HTR-8/SVneo (cell line): ENCODE data around the gene FBLN2.

Experiments used
- DNase-seq: peaks from one replicate; pipeline ENCODE4 v3.0.0; 2011; ENCODE audit warnings: low spot score, mixed read lengths; ENCODE audit not compliant: insufficient read length
- FAIRE-seq: peaks from 2 replicates; lab custom pipeline; 2011; peaks lifted over from hg19 to GRCh38; lab: Jason Lieb, UNC

The FBLN2 gene

GRCh38 chr3:13563321-13563720, 14.4 kb downstream of the FBLN2 start:
- DNase-seq (no peak), FAIRE-seq (no peak)

GRCh38 chr3:13563911-13564310, 15.0 kb downstream of the FBLN2 start:
- no peak for FAIRE-seq
- DNase-seq = no peak

GRCh38 chr3:13564751-13565560, 16.0 kb downstream of the FBLN2 start:
- FAIRE-seq = no peak

GRCh38 chr3:13565581-13566452, 16.9 kb downstream of the FBLN2 start:
- DNase-seq (no peak), FAIRE-seq (no peak)

More at GRCh38 chr3:13564751-13565560, 16.0 kb downstream of the FBLN2 start:
- no peak for DNase-seq

- DNase-seq (no peak), FAIRE-seq (no peak)
These were observed 17.5 kb downstream of the FBLN2 start for GRCh38 chr3:13566453-13566748.

- FAIRE-seq (no peak), DNase-seq (no peak)
These were observed 17.9 kb downstream of the FBLN2 start for GRCh38 chr3:13566769-13567310.

GRCh38 chr3:13567684-13568514, 19.0 kb downstream of the FBLN2 start:
- no peak for FAIRE-seq
- no peak for DNase-seq

- DNase-seq = no peak
- FAIRE-seq = no peak
These were observed 19.6 kb downstream of the FBLN2 start for GRCh38 chr3:13568515-13569028.

GRCh38 chr3:13569201-13569600, 20.3 kb downstream of the FBLN2 start:
- no peak for FAIRE-seq
- no peak for DNase-seq

GRCh38 chr3:13569641-13570390, 20.9 kb downstream of the FBLN2 start:
- FAIRE-seq = peak; percentile 69

GRCh38 chr3:13570391-13571194, 21.7 kb downstream of the FBLN2 start:
- no peak for DNase-seq
- no peak for FAIRE-seq

More at GRCh38 chr3:13569641-13570390, 20.9 kb downstream of the FBLN2 start:
- no peak for DNase-seq

- DNase-seq (no peak), FAIRE-seq (no peak)
These were observed 22.3 kb downstream of the FBLN2 start for GRCh38 chr3:13571264-13571663.

- FAIRE-seq = no peak
- DNase-seq = no peak
These were observed 23.2 kb downstream of the FBLN2 start for GRCh38 chr3:13571831-13572750.

GRCh38 chr3:13572926-13573623, 24.1 kb downstream of the FBLN2 start:
- FAIRE-seq (no peak), DNase-seq (no peak)

GRCh38 chr3:13574083-13574797, 25.3 kb downstream of the FBLN2 start:
- DNase-seq (no peak), FAIRE-seq (no peak)

GRCh38 chr3:13574798-13575451, 26.0 kb downstream of the FBLN2 start:
- FAIRE-seq (no peak), DNase-seq (no peak)
